Prostate gland (tissue), 2 donors: ENCODE data around the gene ADAMTS17. TPM values are rescaled to one million over a fixed set of nuclear protein-coding genes. Genes with fewer than 3 reads are reported as not detected.
A peak's percentile ranks its signal among the peaks of the same experiment; 100 is the strongest.

ENCODE experiments used
- DNase-seq: peaks from one replicate; pipeline ENCODE4 v3.0.0-alpha.2; 2019; ENCODE audit warnings: low spot score
- H3K27ac ChIP-seq, 2 donors: fragments of 200-600 bp; sonication (generic); 2 replicates each; pipeline ENCODE4 v1.5.1; 2017 to 2019
- H3K27me3 ChIP-seq: fragments of 200-600 bp; sonication (generic); replicated peaks from 2 replicates; pipeline ENCODE4 v1.5.1; 2019; ENCODE audit not compliant: insufficient read depth
- H3K36me3 ChIP-seq, 2 donors: fragments of 200-600 bp; sonication (generic); 1 replicate in 1 of 2; 2 replicates in 1 of 2; pipeline versions ENCODE4 v1.5.1 to v1.8.1; 2017 to 2019
- H3K4me1 ChIP-seq: fragments of 200-600 bp; sonication (generic); replicated peaks from 2 replicates; pipeline ENCODE4 v1.5.1; 2019
- H3K4me3 ChIP-seq, 2 donors: fragments of 200-600 bp; sonication (generic); 2 replicates each; pipeline ENCODE4 v1.5.1; 2017 to 2019
- H3K9me3 ChIP-seq: fragments of 200-600 bp; sonication (generic); 2 replicates; pipeline ENCODE4 v1.5.1; 2017
- POLR2A ChIP-seq: fragments of 450-650 bp; IDR thresholded peaks from one replicate; pipeline ENCODE4 v1.6.1; 2016; ENCODE audit warnings: antibody characterized with exemption, mild to moderate bottlenecking
- POLR2AphosphoS5 ChIP-seq: sonication (generic); formaldehyde crosslinking; IDR thresholded peaks from one replicate; pipeline ENCODE4 v1.6.1; 2017; ENCODE audit warnings: antibody characterized with exemption
- WGBS: methylation state at CpG from one replicate; pipeline ENCODE4 v1.1.5; 2018; 5-methylcytosine and 5-hydroxymethylcytosine counted together
- intact Hi-C: fragments of 100-400 bp; cut with DNase I; formaldehyde crosslinking; loops from one replicate; pipeline ENCODE4 v1.14.2; 2022
- total RNA-seq, 2 donors: library from RNA; depleted of rRNA; stranded (reverse); fragments of >200 nt; gene quantifications; one replicate each; pipeline ENCODE4 v1.1.0, GENCODE V29; 2016
- TF ChIP-seq, protein P1 (sequence below), 4 experiments: fragments of 200-600 bp in 2 of 4; fragments of 450-650 bp in 2 of 4; sonication (generic) in 2 of 4; IDR thresholded peaks; 1 replicate in 3 of 4; 2 replicates in 1 of 4; pipeline ENCODE4 v1.5.1; 2016 to 2019; ENCODE audit warnings: antibody characterized with exemption in 4 of 4, mild to moderate bottlenecking in 2 of 4, moderate library complexity in 2 of 4

Gene ADAMTS17
- total RNA-seq, 2 donors from 2014 or later = 2.7 to 5.6 TPM

GRCh38 chr15:100211855-100212850, 129.6 kb downstream of the ADAMTS17 start:
- 31% methylated on average over 11 of the region's 11 CpGs for WGBS
- no peak overlapping the region for H3K4me3 ChIP-seq
- no peaks in the 10 kb centered on the region for H3K4me1 ChIP-seq
- H3K9me3 ChIP-seq = no peaks in the 10 kb centered on the region
- intact Hi-C loops = loop anchor here (2.0 kb wide), 1 partner anchor 19 kb away; no protein-coding TSS in a partner anchor
- no peak for DNase-seq
- no peaks in the 10 kb centered on the region for H3K36me3 ChIP-seq
- TF ChIP-seq POLR2AphosphoS5 (no peak), POLR2A (no peak)
- TF ChIP-seq, protein P1, sequence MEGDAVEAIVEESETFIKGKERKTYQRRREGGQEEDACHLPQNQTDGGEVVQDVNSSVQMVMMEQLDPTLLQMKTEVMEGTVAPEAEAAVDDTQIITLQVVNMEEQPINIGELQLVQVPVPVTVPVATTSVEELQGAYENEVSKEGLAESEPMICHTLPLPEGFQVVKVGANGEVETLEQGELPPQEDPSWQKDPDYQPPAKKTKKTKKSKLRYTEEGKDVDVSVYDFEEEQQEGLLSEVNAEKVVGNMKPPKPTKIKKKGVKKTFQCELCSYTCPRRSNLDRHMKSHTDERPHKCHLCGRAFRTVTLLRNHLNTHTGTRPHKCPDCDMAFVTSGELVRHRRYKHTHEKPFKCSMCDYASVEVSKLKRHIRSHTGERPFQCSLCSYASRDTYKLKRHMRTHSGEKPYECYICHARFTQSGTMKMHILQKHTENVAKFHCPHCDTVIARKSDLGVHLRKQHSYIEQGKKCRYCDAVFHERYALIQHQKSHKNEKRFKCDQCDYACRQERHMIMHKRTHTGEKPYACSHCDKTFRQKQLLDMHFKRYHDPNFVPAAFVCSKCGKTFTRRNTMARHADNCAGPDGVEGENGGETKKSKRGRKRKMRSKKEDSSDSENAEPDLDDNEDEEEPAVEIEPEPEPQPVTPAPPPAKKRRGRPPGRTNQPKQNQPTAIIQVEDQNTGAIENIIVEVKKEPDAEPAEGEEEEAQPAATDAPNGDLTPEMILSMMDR (IDR thresholded peaks at IDR 0.05) = no peak
- H3K27ac ChIP-seq = no peak overlapping the region
- H3K27me3 ChIP-seq = no peaks in the 10 kb centered on the region

DNA sequence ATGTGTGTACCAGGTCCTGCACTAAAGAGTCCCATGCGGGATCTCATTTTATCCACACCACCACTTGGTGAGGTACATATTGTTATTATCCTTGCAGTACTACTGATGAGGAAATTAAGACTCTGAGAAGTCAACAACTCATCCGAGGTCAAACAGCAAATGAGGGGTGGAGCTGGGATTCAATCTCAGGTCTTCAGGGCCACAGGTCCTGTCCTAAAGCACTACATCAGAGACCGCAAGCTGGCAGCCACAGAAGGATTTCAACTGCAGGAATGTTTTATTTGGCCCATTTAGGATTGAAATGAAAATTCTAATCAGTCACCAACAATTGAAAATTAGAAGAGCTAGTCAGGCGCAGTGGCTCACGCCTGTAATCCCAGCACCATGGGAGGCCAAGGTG, 131.4 kb downstream of the ADAMTS17 start:
- intact Hi-C loops = loop anchor here (2.0 kb wide), 1 partner anchor 20 kb away; no protein-coding TSS in a partner anchor
- WGBS = 90% methylated on average over 5 of the region's 5 CpGs
- Histone ChIP-seq H3K36me3 (no peaks in the 10 kb centered on the region), H3K4me1 (no peaks in the 10 kb centered on the region), H3K27ac (no peak overlapping the region), H3K4me3 (no peak overlapping the region), H3K27me3 (no peaks in the 10 kb centered on the region), H3K9me3 (no peaks in the 10 kb centered on the region)
- no peak for DNase-seq
- TF ChIP-seq, protein P1 (IDR thresholded peaks at IDR 0.05) = no peak
- TF ChIP-seq POLR2AphosphoS5 (no peak), POLR2A (no peak)

- H3K36me3 ChIP-seq = no peaks in the 10 kb centered on the region
- H3K27me3 ChIP-seq = no peaks in the 10 kb centered on the region
- H3K4me1 ChIP-seq = no peaks in the 10 kb centered on the region
- no peak for TF ChIP-seq POLR2AphosphoS5
- TF ChIP-seq POLR2A = no peak
- TF ChIP-seq, protein P1 (IDR thresholded peaks at IDR 0.05) = no peak
- no peak for DNase-seq
- no peaks in the 10 kb centered on the region for H3K9me3 ChIP-seq
- H3K4me3 ChIP-seq = no peak overlapping the region
- WGBS = 68% methylated on average over 13 of the region's 13 CpGs
- no peak overlapping the region for H3K27ac ChIP-seq
- intact Hi-C loops = no loop called here
Observed at GRCh38 chr15:100208921-100209603, 132.7 kb downstream of the ADAMTS17 start.

GRCh38 chr15:100207053-100207452, 134.7 kb downstream of the ADAMTS17 start:
- DNase-seq = peak; percentile 79
- TF ChIP-seq POLR2AphosphoS5 = peak; percentile 82
- no peak for TF ChIP-seq POLR2A
- TF ChIP-seq, protein P1 (IDR thresholded peaks at IDR 0.05) = peak in 2 of 4 experiments; percentile 22 to 58
- Histone ChIP-seq H3K27ac (no peak overlapping the region), H3K36me3 (no peaks in the 10 kb centered on the region), H3K4me3 (no peak overlapping the region), H3K9me3 (no peaks in the 10 kb centered on the region), H3K27me3 (no peaks in the 10 kb centered on the region), H3K4me1 (no peaks in the 10 kb centered on the region)
- intact Hi-C loops = no loop called here
- 42% methylated on average over 2 of the region's 2 CpGs for WGBS
